ENCODE results near the gene CCDC194. TPM values are rescaled to one million over a fixed set of nuclear protein-coding genes. Genes with fewer than 3 reads are reported as not detected.

The CCDC194 gene, protein sequence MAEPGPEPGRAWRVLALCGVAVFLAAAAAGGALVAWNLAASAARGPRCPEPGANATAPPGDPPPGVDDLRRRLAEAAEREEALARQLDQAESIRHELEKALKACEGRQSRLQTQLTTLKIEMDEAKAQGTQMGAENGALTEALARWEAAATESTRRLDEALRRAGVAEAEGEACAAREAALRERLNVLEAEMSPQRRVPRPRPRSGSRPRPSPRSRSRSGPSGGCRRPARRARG
- not detected for total RNA-seq

GRCh38 chr19:17393914-17394313 lies at the start of gene CCDC194:
Gene CCDC194 (minus strand): TSS chr19:17394196. CDS start chr19:17394158, 38 bp downstream.
- TF ChIP-seq POLR2A (IDR thresholded peaks at IDR 0.05) (no peak), POLR2AphosphoS5 (IDR thresholded peaks at IDR 0.05) (no peak)
- TF ChIP-seq, protein P1, sequence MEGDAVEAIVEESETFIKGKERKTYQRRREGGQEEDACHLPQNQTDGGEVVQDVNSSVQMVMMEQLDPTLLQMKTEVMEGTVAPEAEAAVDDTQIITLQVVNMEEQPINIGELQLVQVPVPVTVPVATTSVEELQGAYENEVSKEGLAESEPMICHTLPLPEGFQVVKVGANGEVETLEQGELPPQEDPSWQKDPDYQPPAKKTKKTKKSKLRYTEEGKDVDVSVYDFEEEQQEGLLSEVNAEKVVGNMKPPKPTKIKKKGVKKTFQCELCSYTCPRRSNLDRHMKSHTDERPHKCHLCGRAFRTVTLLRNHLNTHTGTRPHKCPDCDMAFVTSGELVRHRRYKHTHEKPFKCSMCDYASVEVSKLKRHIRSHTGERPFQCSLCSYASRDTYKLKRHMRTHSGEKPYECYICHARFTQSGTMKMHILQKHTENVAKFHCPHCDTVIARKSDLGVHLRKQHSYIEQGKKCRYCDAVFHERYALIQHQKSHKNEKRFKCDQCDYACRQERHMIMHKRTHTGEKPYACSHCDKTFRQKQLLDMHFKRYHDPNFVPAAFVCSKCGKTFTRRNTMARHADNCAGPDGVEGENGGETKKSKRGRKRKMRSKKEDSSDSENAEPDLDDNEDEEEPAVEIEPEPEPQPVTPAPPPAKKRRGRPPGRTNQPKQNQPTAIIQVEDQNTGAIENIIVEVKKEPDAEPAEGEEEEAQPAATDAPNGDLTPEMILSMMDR (IDR thresholded peaks at IDR 0.05) = no peak
- Histone ChIP-seq H3K27ac (no peak within 1 kb of the TSS), H3K27me3 (replicated peaks; ENCODE audit: insufficient read depth) (no peaks in the 10 kb centered on the region), H3K9me3 (no peaks in the 10 kb centered on the region), H3K4me3 (no peak within 1 kb of the TSS), H3K36me3 (no peaks in the 10 kb centered on the region), H3K4me1 (replicated peaks) (peaks cover 3% of the 10 kb centered on the region)
- no peak for DNase-seq (ENCODE audit: low spot score)
- intact Hi-C loops (cut with DNase I) = no loop called here
- WGBS = 35% methylated on average over 39 of the region's 41 CpGs

DNA sequence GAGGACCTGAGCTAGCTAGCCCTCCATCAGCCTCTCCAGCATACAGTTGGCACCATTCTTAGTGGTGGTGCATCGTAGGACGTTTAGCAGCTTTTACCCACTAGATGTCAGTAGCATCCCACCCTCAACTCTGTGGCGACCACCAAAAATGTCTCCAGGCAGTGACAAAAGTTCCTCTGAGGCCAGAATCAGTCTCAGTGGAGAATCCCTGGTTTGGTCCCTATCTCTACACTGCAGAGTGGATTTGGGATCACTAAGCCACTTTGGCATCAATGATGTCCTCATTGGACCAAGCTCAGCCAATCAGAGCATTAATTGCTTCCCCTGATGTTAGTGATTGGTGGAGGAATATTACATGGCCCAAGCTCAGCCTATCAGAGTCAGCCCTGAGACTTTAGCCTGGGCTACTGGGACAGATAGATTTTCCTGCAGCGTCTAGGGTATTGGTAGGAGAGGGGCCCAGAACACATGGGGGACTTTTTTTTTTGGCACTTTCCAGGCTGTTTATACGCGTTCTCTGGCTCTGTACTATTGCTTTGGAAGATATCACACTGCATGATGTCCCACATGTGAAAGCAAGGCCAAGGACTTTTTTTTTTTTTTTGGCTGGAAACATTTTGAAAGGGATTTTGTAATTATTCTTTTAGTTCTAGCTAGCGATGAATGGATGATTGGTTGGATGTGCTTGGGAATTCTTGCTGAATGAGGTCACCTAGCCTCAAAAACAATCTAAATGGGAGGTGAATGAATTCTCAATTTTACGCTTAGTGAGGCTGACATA lies 47.4 kb upstream of the CCDC194 start:
- H3K36me3 ChIP-seq = no peaks in the 10 kb centered on the region
- H3K27ac ChIP-seq = no peak overlapping the region
- no peak for DNase-seq (ENCODE audit: low spot score)
- H3K27me3 ChIP-seq (replicated peaks; ENCODE audit: insufficient read depth) = no peaks in the 10 kb centered on the region
- H3K4me1 ChIP-seq (replicated peaks) = no peaks in the 10 kb centered on the region
- no peaks in the 10 kb centered on the region for H3K9me3 ChIP-seq
- no peak overlapping the region for H3K4me3 ChIP-seq
- intact Hi-C loops (cut with DNase I) = no loop called here
- 54% methylated on average over 8 of the region's 8 CpGs for WGBS
- no peak for TF ChIP-seq POLR2AphosphoS5 (IDR thresholded peaks at IDR 0.05)
- TF ChIP-seq, protein P1 (IDR thresholded peaks at IDR 0.05) = peak in 2 of 4 experiments; percentile 10 to 37

- no peak for DNase-seq (ENCODE audit: low spot score)
- 72% methylated on average over 7 of the region's 7 CpGs for WGBS
- Histone ChIP-seq H3K36me3 (no peaks in the 10 kb centered on the region), H3K27me3 (replicated peaks; ENCODE audit: insufficient read depth) (no peaks in the 10 kb centered on the region), H3K27ac (no peak overlapping the region), H3K4me3 (no peak overlapping the region), H3K9me3 (no peaks in the 10 kb centered on the region), H3K4me1 (replicated peaks) (no peaks in the 10 kb centered on the region)
- TF ChIP-seq, protein P1 (IDR thresholded peaks at IDR 0.05) = no peak
- TF ChIP-seq POLR2A (IDR thresholded peaks at IDR 0.05) (no peak), POLR2AphosphoS5 (IDR thresholded peaks at IDR 0.05) (no peak)
- intact Hi-C loops (cut with DNase I) = no loop called here
These were observed 42.9 kb upstream of the CCDC194 start for GRCh38 chr19:17436874-17437267.

DNA sequence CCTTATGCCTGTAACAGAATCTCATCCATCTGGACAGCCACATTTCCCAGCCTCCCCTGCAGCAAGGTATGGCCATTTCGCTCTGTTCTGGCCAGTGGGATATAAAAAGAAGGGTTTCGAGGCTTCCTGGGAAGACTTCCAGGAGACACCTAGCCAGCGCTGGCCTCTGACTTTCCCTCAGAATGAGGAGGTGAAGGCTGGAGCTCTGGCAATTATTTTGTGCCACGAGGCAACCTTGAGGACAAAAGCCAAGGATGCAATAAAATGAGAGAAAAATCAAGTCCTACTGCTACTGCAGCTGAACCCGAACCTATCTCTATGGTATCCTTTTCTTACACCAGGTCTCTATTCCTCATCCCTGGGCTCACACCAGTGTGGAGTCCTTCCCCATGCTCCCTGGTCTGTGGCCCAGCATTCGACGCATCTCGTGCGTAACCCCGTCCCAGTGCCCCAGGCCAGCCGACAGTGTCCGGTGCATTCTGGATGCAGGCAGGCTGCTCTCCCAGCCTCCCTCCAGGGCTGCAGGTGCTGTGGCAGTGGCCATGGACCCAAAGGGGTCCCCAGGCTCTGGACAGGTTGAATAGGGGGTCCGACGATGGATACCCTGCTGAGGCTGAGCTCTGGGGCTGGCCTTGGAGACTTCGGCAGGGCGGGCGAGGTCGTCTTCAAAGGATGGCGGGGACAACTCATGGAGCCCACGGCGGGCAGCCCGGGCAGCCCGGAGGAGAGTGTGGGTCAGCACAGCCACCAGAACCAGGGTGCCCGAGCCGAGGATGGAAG lies 42.3 kb upstream of the CCDC194 start:
- Histone ChIP-seq H3K4me1 (replicated peaks) (no peaks in the 10 kb centered on the region), H3K27ac (no peak overlapping the region), H3K4me3 (no peak overlapping the region), H3K9me3 (no peaks in the 10 kb centered on the region), H3K27me3 (replicated peaks; ENCODE audit: insufficient read depth) (no peaks in the 10 kb centered on the region), H3K36me3 (no peaks in the 10 kb centered on the region)
- DNase-seq (ENCODE audit: low spot score) = no peak
- WGBS = 98% methylated on average over 25 of the region's 25 CpGs
- intact Hi-C loops (cut with DNase I) = no loop called here
- no peak for TF ChIP-seq POLR2AphosphoS5 (IDR thresholded peaks at IDR 0.05)
- TF ChIP-seq, protein P1 (IDR thresholded peaks at IDR 0.05) = no peak
- TF ChIP-seq POLR2A (IDR thresholded peaks at IDR 0.05) = no peak
